Hematopoietic multipotent progenitor cell treated with erythropoietin and hydrocortisone succinate and interleukin-3 and kit ligand, for 15 days (in vitro differentiated cells): Measurements from ENCODE around the gene TRPM3.

Experiments used
- DNase-seq: peaks from one replicate; pipeline ENCODE4 v3.0.0-alpha.2; 2015; ENCODE audit warnings: low spot score

TRPM3 gene

DNA sequence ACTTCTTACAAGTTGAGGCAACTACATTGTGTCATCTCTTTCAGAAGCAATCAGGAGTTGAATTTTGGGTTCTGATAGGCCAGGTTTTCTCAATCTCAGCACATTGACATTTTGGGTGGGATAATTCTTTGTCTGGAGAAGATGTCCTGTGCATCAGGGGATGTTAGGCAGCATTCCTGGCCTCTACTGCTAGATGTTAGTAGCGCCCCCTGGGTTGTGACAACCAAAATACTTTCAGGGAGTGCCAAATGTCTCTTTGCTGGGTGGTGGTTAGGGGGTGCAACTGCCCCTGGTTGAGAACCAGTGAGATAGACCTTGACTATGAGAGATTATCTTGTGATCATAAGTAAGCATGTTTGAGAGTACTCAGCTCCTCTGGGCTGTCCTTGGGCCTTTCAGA is 542.7 kb downstream of the TRPM3 start:
- peak; percentile 14 for DNase-seq

DNA sequence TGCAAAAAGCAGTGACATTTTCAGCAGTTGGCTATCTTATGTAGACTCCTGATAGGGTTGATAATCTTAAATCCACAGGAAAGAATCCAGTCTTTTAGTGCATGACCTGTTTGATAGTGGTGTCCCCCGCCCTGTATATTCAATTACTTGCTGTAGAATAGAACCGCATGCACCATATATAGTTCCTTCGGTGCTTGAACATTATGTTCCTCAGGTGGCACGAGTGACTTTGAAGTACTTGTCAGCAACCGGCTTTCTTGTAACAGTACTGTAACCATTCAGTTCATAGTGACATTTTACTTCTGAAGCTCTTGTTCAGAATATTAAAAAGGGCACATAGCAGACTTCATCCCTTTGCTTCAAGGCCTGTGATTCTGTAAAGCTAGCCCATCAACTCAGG is 543.8 kb downstream of the TRPM3 start:
- no peak for DNase-seq

DNA sequence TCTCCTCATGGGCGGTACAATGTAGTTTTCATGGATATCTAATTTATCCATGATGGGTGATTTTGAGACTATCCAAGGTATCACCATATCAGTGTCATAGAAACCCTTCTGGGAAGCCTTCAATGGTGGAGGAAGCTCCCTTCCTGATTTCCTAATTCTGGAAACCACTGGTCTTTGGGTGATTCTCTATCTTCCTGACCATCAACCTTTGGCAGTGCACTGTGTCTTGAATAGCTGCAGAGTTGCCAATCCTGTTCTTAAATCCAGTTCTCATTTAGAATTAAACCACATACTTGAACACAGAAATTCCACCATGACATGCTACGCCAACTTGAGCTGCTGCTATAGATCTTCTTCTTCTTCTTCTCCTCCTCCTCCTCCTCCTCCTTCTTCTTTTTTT is 545.3 kb downstream of the TRPM3 start:
- DNase-seq = no peak

DNA sequence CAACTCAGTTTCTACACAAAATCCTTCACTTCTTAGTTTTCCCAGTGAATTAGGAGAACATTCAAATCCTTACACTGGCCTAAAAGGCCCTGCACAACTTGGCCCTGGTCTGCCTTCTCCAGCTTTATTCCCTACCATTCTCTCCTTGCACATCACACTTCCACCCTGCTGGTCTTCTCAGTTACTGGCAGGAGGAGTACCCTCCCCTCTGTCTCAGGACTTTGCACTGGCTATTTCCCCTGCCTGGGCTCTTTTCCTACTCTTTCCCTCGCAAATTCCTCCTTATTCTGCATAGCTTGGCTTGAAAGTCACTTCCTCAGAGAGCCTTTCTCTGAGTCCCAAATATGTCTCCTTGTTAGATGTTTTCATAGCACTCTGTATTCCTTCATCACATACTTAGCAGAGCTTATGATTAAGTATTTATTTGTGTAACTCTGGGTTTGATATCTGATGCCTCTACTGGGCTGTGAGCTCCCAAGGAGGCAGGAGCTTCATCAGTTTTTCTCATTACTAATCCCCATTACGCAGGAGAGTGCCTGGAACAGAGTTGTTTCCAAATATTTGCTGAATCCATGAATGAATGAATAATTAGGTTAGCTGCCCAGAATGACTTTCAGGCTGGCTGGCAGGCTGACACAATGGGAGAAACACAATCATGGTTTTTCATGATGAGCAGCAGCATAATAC is 547.1 kb downstream of the TRPM3 start:
- DNase-seq = no peak

DNA sequence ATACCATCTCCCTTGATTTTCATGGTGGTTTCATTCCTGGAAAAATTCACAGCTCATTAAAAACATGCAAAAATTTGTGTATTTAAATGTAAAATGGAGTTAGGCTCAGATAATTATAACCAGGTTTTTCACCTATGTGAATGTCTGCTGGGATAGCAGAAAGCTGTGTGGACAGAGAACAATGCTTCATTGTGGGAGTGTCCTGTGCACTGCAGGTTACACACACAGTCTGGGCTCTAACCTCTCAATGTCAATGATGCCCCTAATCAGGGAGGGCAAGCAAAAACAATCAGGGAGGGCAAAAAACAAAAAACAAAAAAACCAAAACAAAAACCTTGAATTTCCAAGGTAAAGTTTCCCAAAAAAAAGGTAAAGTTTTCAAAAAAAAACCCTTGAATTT is 548.1 kb downstream of the TRPM3 start:
- DNase-seq = no peak

DNA sequence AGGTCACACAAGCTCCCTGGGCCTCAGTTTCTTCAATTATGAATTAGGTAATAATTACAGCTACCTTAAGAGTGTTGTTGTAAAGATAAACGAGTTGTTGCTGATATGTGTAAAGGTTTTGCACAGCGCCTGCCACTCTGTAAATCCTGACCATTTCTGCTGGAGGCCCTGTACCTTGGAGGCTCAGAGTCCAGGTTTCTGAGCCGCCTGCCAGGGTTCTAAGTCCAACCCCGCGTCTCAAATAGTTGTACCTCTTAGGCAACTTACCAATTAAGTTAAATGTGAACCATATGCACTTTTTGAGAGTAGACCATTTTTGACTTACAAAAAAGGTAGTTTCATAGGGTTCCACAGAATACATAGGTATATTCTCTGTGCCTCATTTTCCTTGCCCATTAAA is 550.2 kb downstream of the TRPM3 start:
- no peak for DNase-seq

DNA sequence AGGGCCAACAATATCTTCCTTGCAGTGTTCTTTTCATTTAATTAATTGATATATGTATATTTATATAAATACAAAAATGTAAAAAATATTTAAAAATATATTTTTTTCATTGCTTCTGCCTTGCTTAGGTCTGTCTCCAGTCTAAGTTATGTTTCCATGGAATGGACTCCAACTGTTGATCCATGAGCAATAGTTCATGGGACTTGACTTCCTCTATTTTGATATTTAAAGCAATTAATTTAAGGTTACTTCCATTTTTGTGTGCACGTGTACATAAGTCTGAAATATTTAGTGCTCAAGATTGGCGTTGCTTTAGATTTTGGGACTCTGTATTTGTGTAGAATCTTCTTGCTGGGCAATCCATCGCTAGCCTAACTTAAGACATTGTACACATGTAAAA is 551.6 kb downstream of the TRPM3 start:
- no peak for DNase-seq

DNA sequence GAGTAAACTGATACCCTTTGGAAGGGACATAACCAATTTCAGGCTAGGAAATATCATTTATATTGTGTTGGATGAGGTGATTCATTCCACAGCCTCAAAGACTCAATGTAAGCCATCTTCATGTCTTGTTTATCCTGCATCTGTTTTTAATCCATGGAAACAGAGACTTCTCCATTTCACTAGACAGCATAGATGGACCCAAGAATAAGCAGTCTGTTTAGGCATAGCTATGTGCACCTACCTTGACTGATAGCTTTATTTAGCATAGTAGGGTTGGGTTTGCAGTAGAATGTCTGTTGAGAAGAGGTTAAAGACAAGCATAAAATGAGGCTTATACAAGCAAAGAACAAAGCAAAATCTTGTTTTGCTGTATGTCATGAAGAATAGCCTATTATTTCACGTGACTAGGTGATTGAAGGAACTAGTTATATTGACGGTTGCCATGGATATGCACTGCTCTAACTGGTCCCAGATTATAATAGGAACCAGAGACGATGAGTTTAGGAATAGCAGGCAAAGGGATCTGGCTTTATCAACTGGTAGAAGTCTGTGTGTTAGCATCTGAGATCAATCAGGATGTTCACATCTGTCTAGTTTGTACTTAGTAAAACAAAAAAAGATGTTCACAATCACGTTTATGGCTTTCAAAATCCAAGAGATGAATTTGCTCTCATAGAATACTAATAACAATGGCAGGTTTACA is 552.2 kb downstream of the TRPM3 start:
- DNase-seq = no peak

DNA sequence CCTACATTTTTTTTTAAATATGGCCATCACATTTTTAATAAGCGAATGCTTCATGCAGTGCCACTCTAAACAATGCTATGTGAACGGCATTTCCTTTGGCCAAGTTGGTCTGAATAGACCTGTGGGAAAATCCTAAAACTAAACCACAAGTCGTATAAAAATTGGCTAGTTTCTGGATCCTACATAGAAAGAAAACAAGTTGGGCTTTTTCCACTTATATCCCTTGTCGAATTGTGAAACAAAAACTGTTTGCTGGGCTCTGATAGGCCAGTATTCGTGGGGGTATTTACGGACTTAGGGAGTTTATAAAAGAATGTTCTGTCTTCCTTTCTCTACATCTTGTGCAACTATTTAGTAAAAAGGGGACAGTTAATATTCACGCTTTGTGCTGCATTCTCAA is 553.9 kb downstream of the TRPM3 start:
- no peak for DNase-seq

DNA sequence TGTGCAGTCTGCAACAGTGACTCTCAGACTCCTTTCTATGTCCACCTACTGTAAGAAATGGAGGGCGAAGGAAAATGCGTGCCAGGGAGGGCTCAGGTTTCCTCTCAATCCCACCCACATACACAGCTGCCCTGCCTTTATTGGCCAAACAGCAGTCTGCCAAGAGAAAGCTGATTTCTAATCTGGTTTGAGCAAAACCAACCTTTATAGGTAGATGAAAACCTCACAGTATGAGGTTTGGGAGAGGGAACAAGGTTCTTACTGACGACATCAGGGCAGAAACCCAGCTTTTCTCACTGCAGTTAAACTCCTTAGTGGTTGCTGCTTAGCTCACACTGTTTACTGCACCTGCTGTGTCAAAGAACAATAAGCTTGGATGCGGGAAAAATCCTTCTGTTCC is 554.7 kb downstream of the TRPM3 start:
- DNase-seq = no peak

DNA sequence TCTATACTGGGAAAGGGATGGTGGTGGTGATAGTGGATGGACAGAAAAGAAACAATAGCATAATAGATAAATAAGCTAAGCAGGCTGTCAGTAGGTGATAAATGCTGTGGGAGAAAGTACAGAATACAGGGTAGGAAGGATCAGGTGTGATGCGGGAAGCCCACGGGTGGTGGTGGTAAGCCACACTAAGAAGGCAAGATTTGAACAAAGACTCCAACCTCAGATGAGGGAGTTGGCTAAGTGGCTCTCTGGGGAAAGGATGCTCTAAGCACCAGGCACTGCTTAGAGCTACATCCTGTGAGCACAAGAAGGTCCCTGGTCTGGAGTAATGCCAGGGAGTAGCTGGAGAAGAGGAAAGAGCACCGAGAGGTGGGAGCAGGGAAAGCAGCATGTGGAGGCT is 555.4 kb downstream of the TRPM3 start:
- no peak for DNase-seq

DNA sequence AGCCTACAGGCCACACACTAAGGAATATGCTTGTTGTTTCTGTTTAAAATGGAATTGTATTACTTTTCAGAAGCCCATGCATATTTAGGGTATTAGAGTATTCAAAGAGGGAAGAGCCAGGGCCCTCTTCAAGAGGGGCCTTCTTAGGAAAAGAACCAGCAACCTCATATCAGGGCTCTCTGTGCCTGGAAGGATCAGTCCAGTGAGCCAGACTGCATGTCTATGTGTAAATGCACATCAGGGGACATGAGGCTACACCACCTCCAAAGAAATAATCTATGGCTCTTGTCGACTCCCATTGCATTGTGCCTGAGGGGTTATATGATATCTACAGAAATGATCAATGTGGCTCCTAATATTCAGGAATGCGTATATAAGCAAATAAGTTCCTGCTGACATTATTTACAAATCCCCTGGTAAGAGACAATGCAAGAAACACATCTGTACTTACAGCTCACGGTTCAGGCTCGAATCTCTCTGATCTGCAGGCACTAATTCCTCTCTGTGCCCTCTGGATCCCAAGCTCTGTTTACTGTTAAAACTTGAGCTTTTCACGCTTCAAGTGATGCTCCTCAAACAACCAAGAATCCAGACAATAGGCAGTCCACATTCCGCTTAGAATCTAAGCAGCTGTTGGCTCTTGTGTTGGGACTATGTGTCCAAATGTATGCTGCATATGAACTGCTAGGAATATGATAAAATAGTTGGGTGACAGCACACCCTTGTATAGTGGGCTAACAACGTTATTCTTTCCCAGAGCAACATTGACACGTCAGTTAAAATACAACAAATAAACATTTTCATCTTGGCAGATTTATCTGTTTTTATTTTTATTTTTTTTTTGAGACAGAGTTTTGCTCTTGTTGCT is 556.7 kb downstream of the TRPM3 start:
- DNase-seq = no peak

DNA sequence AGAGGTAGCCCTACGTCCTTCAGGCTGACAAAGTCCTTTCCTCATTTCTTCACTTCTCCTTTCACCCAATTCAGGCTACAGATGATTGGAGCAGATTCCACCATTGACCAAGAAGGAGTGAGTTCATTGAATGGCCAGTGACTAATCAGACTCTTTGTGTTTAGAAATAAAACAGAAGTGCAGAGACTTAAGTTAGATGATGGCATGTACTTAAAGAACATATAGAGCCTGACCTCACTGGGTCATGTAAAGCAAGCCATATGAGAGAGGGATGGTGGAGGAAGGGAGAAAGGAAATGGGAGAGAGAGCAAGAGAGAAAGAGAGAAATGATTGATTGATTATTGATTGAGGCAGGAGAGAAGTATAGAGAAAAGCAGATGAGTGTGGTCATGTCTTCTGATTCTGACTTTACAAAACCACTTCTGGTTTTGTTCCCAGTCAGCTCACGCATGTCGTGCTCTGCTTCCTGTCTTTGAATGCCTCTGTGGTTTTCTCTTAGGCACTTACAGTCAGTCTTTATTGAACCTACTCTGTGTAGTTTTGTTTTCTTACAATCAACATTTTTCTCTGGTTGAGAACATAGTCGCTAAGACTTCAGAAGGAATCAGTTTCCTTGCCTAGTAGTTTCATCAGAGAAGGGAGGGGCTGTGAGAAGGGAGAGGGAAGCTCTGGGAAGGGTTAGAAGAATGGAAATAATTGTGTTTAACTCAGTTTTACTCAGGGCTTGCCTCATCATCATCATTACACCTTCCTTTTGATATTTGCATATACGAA is 557.8 kb downstream of the TRPM3 start:
- DNase-seq = no peak

DNA sequence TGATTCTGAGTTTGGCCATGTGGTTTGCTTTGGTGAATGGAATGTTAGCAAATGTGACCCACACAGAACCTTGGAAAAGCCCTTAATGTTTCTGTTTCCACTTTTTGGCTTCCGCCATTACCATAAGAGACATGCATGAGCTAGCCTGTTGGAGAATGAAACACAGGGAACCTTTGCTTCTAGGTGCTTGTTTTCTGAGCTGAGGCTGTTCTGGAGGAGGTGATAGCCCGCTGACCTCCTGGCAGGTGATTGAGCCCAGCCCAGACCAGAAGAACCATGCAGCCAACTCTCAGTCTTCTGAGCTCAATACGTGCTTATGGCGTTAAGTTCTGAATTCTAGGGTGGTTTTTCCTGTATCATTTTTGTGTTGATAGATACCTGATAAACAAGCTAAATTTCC is 558.4 kb downstream of the TRPM3 start:
- no peak for DNase-seq

DNA sequence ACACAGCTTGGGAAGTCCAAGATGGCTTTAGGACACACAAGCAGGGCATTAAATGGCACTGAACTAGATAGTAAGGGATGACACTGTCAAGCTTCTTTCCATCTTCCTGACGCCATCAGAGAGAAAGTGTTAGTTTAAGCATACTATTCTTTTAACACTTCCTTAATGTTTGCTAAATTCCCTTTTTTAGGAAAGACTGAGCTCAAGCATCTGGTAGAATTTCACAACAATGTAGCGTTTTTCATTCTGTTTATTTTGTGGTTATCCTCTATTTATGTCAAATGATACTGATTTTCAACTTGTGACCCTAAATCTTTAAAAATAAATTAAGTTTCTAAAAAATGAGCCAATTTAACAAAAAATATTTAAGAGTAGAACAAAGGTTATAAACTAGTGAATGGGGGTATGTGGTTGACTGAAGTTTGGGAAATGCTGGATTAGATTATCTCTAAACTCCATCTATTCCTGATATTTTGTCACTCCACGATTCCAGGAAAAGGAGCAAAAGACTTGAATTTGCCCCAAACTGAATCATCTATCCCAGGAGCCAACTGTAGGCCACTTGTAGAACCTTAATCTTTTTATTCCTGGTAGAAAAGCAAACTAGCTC is 559.5 kb downstream of the TRPM3 start:
- no peak for DNase-seq

DNA sequence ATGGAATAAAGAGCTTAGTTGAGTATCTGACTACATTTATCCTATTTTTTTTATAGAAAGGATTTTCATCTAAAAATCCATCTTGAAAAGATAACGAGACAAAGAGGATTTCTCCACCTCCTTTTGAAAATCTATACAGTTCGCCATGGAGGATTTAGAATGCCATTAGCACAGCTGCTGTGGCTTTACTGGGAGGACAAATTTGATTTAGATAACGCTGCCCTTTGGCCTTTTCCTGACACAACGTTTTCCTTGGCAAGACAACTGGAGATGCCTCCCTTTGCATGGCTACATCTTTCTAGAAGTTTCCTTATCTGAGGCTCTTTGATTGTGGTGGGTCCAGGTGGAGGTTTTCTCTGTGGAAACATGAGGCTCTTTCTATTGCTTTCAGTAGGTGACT is 560.3 kb downstream of the TRPM3 start:
- DNase-seq = no peak

DNA sequence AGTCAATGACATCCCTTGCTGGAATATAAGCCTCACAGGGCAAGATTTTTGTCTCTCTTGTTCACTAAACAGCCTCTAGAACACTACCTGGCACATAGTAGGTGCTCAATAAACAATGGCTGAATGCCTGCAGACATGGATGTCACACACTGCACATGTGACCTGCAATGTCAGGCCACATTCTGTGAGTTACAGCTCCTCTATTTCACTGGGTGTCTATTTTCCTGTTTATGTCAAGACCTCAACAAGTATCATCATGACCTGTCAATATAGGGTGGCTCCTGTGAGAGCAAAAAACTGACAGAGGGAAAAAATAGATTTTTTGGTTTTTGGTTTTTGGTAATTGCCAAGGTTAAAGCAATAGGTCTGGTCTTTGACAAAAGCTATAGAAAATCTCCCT is 562.3 kb downstream of the TRPM3 start:
- DNase-seq = no peak

DNA sequence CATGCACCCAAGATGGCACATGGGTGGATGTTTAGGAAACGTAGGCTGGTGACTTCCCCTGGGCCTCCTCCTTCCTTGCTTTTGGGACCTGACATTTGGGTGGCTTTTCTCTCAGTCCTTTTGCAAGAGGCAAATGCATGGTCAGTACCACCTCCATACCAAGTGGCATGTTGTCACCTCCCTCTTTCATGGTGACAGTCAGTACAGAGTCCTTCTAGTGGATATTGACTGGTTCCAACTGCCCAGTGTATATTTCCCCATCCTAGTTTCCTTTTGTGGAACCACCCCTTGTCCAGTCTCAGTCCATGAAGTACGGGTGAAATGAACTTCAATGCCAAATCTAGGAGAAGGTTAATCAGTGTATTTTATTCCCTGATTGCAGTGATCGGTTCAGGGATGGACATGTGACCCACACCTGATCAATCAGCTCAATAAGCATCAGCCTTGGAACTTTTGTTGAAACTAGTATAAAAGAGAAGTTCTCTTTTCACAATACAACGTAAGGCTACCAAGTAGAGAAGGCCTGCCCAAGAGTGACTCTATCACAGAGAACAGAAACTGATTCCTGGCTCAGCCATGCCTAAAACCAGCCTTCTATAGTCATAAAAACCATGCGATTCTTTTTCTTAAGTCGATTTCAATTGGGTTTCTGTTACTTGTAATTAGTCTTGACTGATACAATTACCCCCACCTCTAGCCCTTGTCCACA is 563.6 kb downstream of the TRPM3 start:
- DNase-seq = no peak

DNA sequence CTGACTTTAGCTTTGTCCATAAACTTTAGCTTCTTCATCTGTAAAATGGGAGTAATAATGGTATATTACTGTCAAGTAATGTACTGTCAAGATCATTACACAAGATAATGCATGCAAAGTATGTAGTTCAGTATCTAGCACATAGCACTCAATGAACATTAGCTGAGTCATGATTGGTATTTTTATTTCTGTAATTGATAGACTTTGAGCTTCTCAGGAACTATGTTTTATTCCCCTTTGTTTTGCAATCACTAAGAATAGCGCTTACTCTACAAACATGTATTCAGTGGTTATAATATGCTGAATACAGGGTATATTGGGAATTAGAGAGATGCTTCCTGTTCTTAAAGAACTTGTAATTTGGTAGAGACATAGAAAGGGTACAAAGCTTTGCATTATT is 564.6 kb downstream of the TRPM3 start:
- no peak for DNase-seq

DNA sequence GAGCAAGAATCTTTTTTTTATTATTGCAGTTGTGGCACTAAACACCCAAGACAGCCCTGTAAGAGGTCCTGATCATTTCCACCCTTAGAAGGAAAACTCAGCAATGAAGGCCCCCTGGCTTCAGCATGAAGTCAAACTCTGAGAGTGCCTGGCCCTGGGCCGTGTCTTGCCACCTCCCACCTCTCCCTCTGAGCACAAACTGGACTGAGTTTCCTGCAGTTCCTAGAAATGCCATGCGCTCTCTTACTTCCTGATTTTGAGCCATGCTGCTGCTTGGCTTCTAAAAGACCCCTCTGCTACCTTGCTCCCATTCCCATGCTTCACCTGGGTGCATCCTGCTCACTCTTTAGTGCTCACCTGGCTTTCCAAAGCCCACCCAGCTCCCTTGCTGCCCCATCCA is 566.5 kb downstream of the TRPM3 start:
- DNase-seq = no peak
